H54 (cell line): Measurements from ENCODE around the gene PRR33.
"Not testable (repeated sequence)": the region's sequence is repeated elsewhere in the genome, so short reads cannot be mapped to it uniquely, and the experiment has no call there.

Experiments
- DNase-seq: peaks from one replicate; pipeline ENCODE4 v3.0.0; 2011; ENCODE audit warnings: low spot score, mixed read lengths; ENCODE audit not compliant: insufficient read length
- FAIRE-seq: peaks from 3 replicates; lab custom pipeline; 2011; peaks lifted over from hg19 to GRCh38; lab: Jason Lieb, UNC
- POLR2A ChIP-seq: IDR thresholded peaks from 2 replicates; pipeline ENCODE4 v1.6.1; 2011; ENCODE audit warnings: low read depth, mild to moderate bottlenecking, low read length

PRR33 gene

DNA sequence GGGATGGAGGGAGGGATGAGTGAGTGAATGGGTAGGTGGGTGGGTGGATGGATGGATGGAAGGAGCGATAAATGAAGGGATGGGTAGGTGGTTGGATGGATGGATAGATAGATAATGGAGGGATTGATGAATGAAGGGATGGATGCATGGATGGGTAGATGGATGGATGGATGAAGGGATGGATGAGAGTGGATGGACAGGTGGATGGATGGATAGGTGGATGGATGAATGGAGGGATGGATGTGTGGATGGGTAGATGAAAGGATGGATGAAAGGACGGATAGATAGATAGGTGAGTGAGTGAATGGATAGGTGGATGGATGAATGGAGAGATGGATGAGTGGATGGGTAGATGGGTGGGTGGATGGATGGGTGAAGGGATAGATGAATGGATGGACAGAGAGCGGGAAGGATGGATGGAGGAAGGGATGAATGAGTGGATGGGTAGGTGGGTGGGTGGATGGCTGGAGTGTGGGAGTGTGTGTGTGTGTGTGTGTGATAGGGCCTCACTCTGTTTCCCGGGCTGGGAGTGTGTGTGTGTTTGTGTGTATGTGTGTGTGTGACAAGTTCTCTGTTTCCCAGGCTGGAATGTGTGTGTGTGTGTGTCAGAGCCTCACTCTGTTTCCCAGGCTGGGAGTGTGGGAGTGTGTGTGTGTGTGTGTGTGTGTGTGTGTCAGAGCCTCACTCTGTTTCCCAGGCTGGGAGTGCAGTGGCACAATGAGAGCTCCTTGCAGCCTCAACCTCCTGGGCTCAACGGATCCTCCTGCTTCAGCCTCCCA, 2.1 kb upstream of the PRR33 start:
- FAIRE-seq: no peak
- TF ChIP-seq POLR2A: no peak
- DNase-seq: no peak

GRCh38 chr11:1892558-1892957, 863 bp upstream of the PRR33 start:
- FAIRE-seq (no peak), DNase-seq (no peak)
- TF ChIP-seq POLR2A: no peak

DNA sequence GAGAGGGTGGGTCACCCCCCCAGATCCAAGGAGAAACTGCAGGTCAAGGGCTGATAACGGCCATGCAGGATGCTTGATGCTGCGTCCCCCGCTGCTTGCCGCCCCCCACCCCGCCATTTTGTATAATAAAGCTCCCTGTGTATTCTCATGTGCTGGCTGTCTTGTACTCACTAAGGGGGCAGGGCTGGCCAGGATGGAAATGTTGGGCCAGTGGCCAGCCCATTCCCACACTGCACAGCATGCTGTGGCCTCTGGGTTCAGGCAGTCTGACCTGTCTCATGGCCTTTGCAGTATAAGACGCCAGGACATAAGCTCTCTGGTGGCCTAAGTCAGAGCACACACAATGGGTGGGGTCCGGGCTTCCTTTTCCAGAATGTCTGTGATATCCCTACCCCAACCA, 421 bp upstream of the PRR33 start:
- FAIRE-seq (no peak), DNase-seq (no peak)
- no peak for TF ChIP-seq POLR2A

GRCh38 chr11:1890856-1891830, 552 bp downstream of the PRR33 start:
- no peak for DNase-seq
- no peak for FAIRE-seq
- TF ChIP-seq POLR2A: no peak

DNA sequence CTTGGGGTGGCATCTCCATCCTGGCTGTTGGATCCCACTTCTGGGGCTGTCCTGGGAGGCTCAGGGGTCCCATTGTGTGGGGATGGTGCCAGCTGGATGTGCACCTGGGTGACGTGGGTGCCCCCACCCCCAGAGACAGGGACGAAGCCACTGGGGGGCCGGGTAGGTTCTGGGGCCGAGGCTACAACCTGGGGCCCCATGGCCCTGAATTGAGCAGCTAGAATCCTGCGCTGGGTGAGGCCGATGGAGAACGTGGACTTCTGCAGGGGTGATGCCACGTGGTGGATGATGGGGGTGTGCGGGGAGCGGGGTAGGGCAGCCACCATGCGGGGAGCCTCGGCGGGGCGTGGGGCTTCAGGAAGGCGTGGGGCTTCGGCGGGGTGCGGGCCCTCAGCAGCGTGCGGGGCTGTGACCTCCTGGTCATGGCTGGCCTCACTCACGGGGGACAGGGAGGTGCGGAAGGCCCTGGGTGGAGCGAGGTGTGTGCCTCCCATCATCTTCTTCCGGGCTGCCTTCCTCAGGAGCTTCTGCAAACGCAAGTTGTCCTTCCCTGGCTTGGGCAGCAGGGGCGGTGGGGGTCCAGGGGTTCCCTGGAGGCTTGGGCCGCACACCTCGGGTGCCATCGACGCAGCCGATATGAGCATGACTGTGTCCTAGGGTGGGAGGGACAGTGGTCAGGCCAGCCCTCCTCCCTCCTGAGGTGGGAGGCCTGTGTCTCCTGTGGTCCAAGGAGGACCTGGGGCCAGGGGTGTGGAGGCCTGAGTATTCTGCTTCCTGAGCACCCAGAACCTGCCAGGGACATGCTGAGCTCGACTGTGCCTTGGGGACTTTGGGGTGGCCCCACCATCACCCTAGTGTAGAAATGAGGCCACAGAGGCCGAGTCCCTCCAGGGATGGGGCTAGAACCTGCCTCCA, 1.5 kb downstream of the PRR33 start:
- TF ChIP-seq POLR2A: no peak
- DNase-seq: no peak
- FAIRE-seq: no peak

GRCh38 chr11:1889224-1889930, 2.3 kb downstream of the PRR33 start:
- FAIRE-seq: no peak

GRCh38 chr11:1888811-1889210, 2.9 kb downstream of the PRR33 start:
- FAIRE-seq: no peak
- no peak for DNase-seq

More at GRCh38 chr11:1889224-1889930, 2.3 kb downstream of the PRR33 start:
- TF ChIP-seq POLR2A: no peak
- DNase-seq: no peak

GRCh38 chr11:1888347-1888753, 3.3 kb downstream of the PRR33 start:
- no peak for TF ChIP-seq POLR2A
- DNase-seq: no peak
- no peak for FAIRE-seq

More at GRCh38 chr11:1888811-1889210, 2.9 kb downstream of the PRR33 start:
- TF ChIP-seq POLR2A: no peak

- FAIRE-seq (no peak), DNase-seq (no peak)
- no peak for TF ChIP-seq POLR2A
These were observed 4.0 kb downstream of the PRR33 start for GRCh38 chr11:1887451-1888346.

- FAIRE-seq, DNase-seq: not testable (repeated sequence)
These were observed 5.1 kb downstream of the PRR33 start for GRCh38 chr11:1886551-1886950.

DNA sequence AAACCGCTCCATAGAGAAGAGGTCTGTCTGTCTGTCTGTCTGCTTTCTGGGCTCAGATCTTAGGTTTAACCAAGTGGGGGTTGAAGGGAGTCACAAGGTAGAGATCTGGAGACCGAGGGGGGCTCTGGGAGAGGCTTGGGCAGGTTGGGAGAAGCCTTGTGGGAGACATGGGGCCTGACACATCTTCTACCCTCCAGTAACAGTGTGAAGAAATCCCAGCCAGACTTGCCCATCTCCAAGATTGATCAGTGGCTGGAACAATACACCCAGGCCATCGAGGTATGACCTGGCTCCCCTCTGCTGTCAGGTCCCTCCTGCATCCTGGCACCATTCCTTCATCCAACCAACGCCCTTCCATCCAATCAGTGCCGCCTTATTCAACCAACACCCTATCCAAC, 7.4 kb downstream of the PRR33 start:
- DNase-seq: no peak
- no peak for FAIRE-seq
- TF ChIP-seq POLR2A: no peak
